Measurements from ENCODE around the gene FMC1. TPM values are rescaled to one million over a fixed set of nuclear protein-coding genes. Genes with fewer than 3 reads are reported as not detected.

FMC1 gene
- polyA plus RNA-seq, 1 donor (not counting 4 experiments of a cell fraction or from before 2014, with no cell fraction given), result 7.8 TPM

DNA sequence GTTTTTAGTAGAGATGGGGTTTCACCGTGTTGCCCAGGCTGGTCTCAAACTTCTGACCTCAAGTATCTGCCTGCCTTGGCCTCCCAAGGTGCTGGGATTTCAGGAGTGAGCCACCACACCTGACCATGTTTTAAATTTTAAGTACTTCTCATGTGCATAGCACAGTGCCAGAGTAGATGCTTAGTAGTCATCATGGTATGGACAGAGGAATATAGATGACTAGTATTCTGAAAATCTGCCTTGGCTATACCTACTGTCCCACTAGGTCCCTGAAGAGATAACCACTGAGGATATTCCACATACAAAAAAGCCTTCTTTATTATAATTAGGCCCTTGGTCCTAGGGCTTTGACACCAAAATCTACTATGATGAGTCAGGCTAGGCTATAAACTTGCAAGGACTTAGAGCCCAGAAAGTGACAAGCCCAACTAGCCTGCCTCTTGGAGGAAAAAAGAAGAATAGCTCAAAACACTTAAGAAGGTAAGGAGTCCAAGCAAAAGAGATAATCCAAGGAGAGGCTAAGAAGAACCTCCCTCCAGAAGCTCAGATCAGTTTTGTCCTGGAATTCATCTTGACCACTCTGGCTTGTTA lies 52.6 kb downstream of the FMC1 start:
- DNase-seq (ENCODE audit: low read depth, low spot score) (no peak), FAIRE-seq (no peak)
- H4K20me1 ChIP-seq (ENCODE audit: control insufficient read depth, extremely low read depth, insufficient read depth, low read length), result no peaks in the 10 kb centered on the region
- H3K4me2 ChIP-seq (ENCODE audit: control insufficient read depth, extremely low read depth, insufficient read depth, low read depth, low read length), result no peak overlapping the region
- H3K4me1 ChIP-seq (ENCODE audit: control insufficient read depth, extremely low read depth, insufficient read depth, low read length), result peaks cover 6% of the 10 kb centered on the region
- no peak overlapping the region for H3K27ac ChIP-seq (ENCODE audit: control insufficient read depth, insufficient read depth, low read length)
- TF ChIP-seq, protein P1, sequence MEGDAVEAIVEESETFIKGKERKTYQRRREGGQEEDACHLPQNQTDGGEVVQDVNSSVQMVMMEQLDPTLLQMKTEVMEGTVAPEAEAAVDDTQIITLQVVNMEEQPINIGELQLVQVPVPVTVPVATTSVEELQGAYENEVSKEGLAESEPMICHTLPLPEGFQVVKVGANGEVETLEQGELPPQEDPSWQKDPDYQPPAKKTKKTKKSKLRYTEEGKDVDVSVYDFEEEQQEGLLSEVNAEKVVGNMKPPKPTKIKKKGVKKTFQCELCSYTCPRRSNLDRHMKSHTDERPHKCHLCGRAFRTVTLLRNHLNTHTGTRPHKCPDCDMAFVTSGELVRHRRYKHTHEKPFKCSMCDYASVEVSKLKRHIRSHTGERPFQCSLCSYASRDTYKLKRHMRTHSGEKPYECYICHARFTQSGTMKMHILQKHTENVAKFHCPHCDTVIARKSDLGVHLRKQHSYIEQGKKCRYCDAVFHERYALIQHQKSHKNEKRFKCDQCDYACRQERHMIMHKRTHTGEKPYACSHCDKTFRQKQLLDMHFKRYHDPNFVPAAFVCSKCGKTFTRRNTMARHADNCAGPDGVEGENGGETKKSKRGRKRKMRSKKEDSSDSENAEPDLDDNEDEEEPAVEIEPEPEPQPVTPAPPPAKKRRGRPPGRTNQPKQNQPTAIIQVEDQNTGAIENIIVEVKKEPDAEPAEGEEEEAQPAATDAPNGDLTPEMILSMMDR (optimal IDR thresholded peaks at IDR 0.05 in 1 of 3, IDR thresholded peaks at IDR 0.05 in 1 of 3, conservative IDR thresholded peaks at IDR 0.05 in 1 of 3; ENCODE audit: extremely low read depth in 1 of 3, insufficient read depth in 2 of 3, low read length in 3 of 3), result no peak
- TF ChIP-seq EZH2 (IDR thresholded peaks at IDR 0.05; ENCODE audit: low read length), result no peak
- H3K9me1 ChIP-seq (ENCODE audit: control insufficient read depth, extremely low read depth, insufficient read depth, low read length), result no peaks in the 10 kb centered on the region
- H3K9ac ChIP-seq (ENCODE audit: control insufficient read depth, extremely low read depth, insufficient read depth, low read length), result no peak overlapping the region
- dilution Hi-C loops (cut with MboI; ENCODE audit: extremely low pct_ligation_motif_present, low sequenced_read_pairs), result no loop called here
- H3K27me3 ChIP-seq (ENCODE audit: control insufficient read depth, extremely low read depth, insufficient read depth, low read length), result no peaks in the 10 kb centered on the region
- H3K4me3 ChIP-seq (ENCODE audit: control insufficient read depth in 2 of 3, extremely low read depth in 1 of 3, insufficient read depth in 2 of 3, low read depth in 1 of 3, low read length in 3 of 3), result no peak overlapping the region
- H3K9me3 ChIP-seq (ENCODE audit: control insufficient read depth, low read depth, low read length), result no peaks in the 10 kb centered on the region
- no peak overlapping the region for H2AFZ ChIP-seq (ENCODE audit: control insufficient read depth, low read length)
- H3K79me2 ChIP-seq (ENCODE audit: control insufficient read depth, insufficient read depth, low read length), result peaks cover 70% of the 10 kb centered on the region
- peaks cover 10 to 11% of the 10 kb centered on the region in 2 experiments for H3K36me3 ChIP-seq (ENCODE audit: control insufficient read depth in 2 of 2, extremely low read depth in 1 of 2, insufficient read depth in 2 of 2, low read length in 2 of 2)

DNA sequence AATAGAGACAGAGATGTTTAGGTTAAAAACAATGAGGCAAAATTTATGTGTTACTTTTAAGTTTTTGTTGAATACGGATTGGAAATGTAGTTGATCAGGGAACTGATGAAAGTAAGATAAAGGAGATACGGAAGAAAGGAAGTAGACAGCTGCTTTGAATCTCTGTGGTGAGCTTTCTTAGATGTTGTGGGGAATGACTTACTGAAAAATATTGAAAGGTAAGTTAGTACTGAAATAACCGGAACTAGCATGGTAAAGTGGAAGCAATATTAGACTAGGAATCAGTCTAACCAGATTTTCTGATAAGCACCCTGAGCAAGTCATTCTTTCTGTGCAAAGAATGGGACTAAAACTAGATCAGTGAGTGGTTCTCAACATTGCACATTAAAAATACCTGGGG lies 53.4 kb downstream of the FMC1 start:
- Histone ChIP-seq H3K4me3 (ENCODE audit: control insufficient read depth in 2 of 3, extremely low read depth in 1 of 3, insufficient read depth in 2 of 3, low read depth in 1 of 3, low read length in 3 of 3) (no peak overlapping the region), H3K27ac (ENCODE audit: control insufficient read depth, insufficient read depth, low read length) (no peak overlapping the region), H3K27me3 (ENCODE audit: control insufficient read depth, extremely low read depth, insufficient read depth, low read length) (no peaks in the 10 kb centered on the region), H3K9ac (ENCODE audit: control insufficient read depth, extremely low read depth, insufficient read depth, low read length) (no peak overlapping the region), H3K9me1 (ENCODE audit: control insufficient read depth, extremely low read depth, insufficient read depth, low read length) (no peaks in the 10 kb centered on the region), H3K4me2 (ENCODE audit: control insufficient read depth, extremely low read depth, insufficient read depth, low read depth, low read length) (no peak overlapping the region), H2AFZ (ENCODE audit: control insufficient read depth, low read length) (no peak overlapping the region), H3K79me2 (ENCODE audit: control insufficient read depth, insufficient read depth, low read length) (peaks cover 63% of the 10 kb centered on the region), H3K36me3 (ENCODE audit: control insufficient read depth in 2 of 2, extremely low read depth in 1 of 2, insufficient read depth in 2 of 2, low read length in 2 of 2) (peaks cover 7 to 10% of the 10 kb centered on the region in 2 experiments), H3K9me3 (ENCODE audit: control insufficient read depth, low read depth, low read length) (no peaks in the 10 kb centered on the region), H4K20me1 (ENCODE audit: control insufficient read depth, extremely low read depth, insufficient read depth, low read length) (no peaks in the 10 kb centered on the region), H3K4me1 (ENCODE audit: control insufficient read depth, extremely low read depth, insufficient read depth, low read length) (peaks cover 6% of the 10 kb centered on the region)
- TF ChIP-seq, protein P1 (optimal IDR thresholded peaks at IDR 0.05 in 1 of 3, IDR thresholded peaks at IDR 0.05 in 1 of 3, conservative IDR thresholded peaks at IDR 0.05 in 1 of 3; ENCODE audit: extremely low read depth in 1 of 3, insufficient read depth in 2 of 3, low read length in 3 of 3), result no peak
- dilution Hi-C loops (cut with MboI; ENCODE audit: extremely low pct_ligation_motif_present, low sequenced_read_pairs), result no loop called here
- FAIRE-seq, result no peak
- no peak for DNase-seq (ENCODE audit: low read depth, low spot score)

Small RNA genes within 50 kb of the gene (small RNA-seq; reads per million reads assigned to genes)
- 0 reads per million in 3 experiments for gene RNU6-206P (ENCODE audit: insufficient read length in 3 of 3, low read depth in 3 of 3, low replicate concordance in 1 of 3)

Other genes with a start within 250 kb of the FMC1 start
- gene ZC3HAV1, start 231.6 kb upstream of the FMC1 start, polyA plus RNA-seq, result 21.4 to 46.1 TPM (median 31.7 TPM) in 3 replicates
- 1.8 to 3.0 TPM (median 2.4 TPM) in 3 replicates for gene UBN2, start 110.1 kb upstream of the FMC1 start, polyA plus RNA-seq
- 28.6 to 52.7 TPM (median 44.4 TPM) in 3 replicates for gene LUC7L2, start 18.6 kb downstream of the FMC1 start, polyA plus RNA-seq
- gene KLRG2, start 142.3 kb downstream of the FMC1 start, polyA plus RNA-seq, result 0.37 to 3.0 TPM (median 0.63 TPM) in 3 replicates
- not detected in 3 replicates for gene CLEC2L, start 182.3 kb downstream of the FMC1 start, polyA plus RNA-seq

All from keratinocyte (primary cell).